WTC11 (cell line): ENCODE data around the gene MRPS10. TPM values are rescaled to one million over a fixed set of nuclear protein-coding genes. Genes with fewer than 3 reads are reported as not detected.

Source experiments
- ATAC-seq: fragments of 200-7000 bp; cut with Tn5 transposase; 2 replicates; pipeline ENCODE4 v1.10.0; 2021; ENCODE audit warnings: mild to moderate bottlenecking, moderate library complexity
- CTCF ChIA-PET: fragments of 300-600 bp; sonication (Branson Sonifier 250); formaldehyde crosslinking; loops from one replicate; lab custom pipeline; 2021; ENCODE audit warnings: antibody characterized with exemption; lab: Charles Lee
- POLR2A ChIA-PET: fragments of 350-600 bp; sonication (Branson Sonifier 250); formaldehyde crosslinking; loops from one replicate; lab custom pipeline; 2021; ENCODE audit warnings: antibody characterized with exemption; lab: Charles Lee
- DNase-seq: peaks from one replicate; pipeline ENCODE4 v3.0.0; 2021; ENCODE audit warnings: low spot score
- H3K27ac Mint-ChIP-seq: 2 replicates; pipeline ENCODE4 v1.8.0; 2021; ENCODE audit warnings: mixed read lengths
- H3K27me3 Mint-ChIP-seq: 2 replicates; pipeline ENCODE4 v1.8.0; 2021; ENCODE audit warnings: low read depth, mild to moderate bottlenecking, moderate library complexity, mixed read lengths
- H3K36me3 Mint-ChIP-seq: 2 replicates; pipeline ENCODE4 v1.8.0; 2021; ENCODE audit warnings: mixed read lengths
- H3K4me1 Mint-ChIP-seq: 2 replicates; pipeline ENCODE4 v1.8.0; 2022; ENCODE audit warnings: mixed read lengths
- H3K4me3 Mint-ChIP-seq: 2 replicates; pipeline ENCODE4 v1.8.0; 2021; ENCODE audit warnings: mild to moderate bottlenecking, moderate library complexity, mixed read lengths
- H3K9me3 Mint-ChIP-seq: 2 replicates; pipeline ENCODE4 v1.8.0; 2021; ENCODE audit warnings: mixed read lengths
- CREB1 ChIP-seq: sonication (generic); formaldehyde crosslinking; IDR thresholded peaks from 2 replicates; pipeline ENCODE4 v1.8.0; 2023; ENCODE audit warnings: mild to moderate bottlenecking, missing genetic modification reagents
- GABPB1 ChIP-seq: sonication (generic); formaldehyde crosslinking; IDR thresholded peaks from 2 replicates; pipeline ENCODE4 v1.8.1; 2023; ENCODE audit warnings: mild to moderate bottlenecking, missing genetic modification reagents
- MXD4 ChIP-seq: fragments of 250-450 bp; sonication (Bioruptor Pico); IDR thresholded peaks from 2 replicates; pipeline ENCODE4 v1.8.0; 2021; ENCODE audit warnings: mild to moderate bottlenecking, moderate library complexity, borderline replicate concordance
- NFYB ChIP-seq: sonication (generic); formaldehyde crosslinking; conservative IDR thresholded peaks from 2 replicates; pipeline ENCODE4 v1.8.0; 2022; ENCODE audit warnings: low read depth, missing genetic modification reagents
- NR1H2 ChIP-seq: sonication (generic); formaldehyde crosslinking; IDR thresholded peaks from 2 replicates; pipeline ENCODE4 v1.9.0; 2021; ENCODE audit warnings: mild to moderate bottlenecking, moderate library complexity, missing genetic modification reagents
- NR2C2 ChIP-seq: sonication (generic); formaldehyde crosslinking; IDR thresholded peaks from 2 replicates; pipeline ENCODE4 v1.8.0; 2022; ENCODE audit warnings: mild to moderate bottlenecking, missing genetic modification reagents
- NR3C1 ChIP-seq: sonication (generic); formaldehyde crosslinking; conservative IDR thresholded peaks from 2 replicates; pipeline ENCODE4 v1.8.1; 2023; ENCODE audit warnings: low read depth, mild to moderate bottlenecking, missing genetic modification reagents
- OVOL2 ChIP-seq: fragments of 250-450 bp; sonication (Bioruptor Pico); IDR thresholded peaks from 2 replicates; pipeline ENCODE4 v1.9.0; 2021; ENCODE audit warnings: mild to moderate bottlenecking, borderline replicate concordance
- PREB ChIP-seq: sonication (generic); formaldehyde crosslinking; IDR thresholded peaks from 2 replicates; pipeline ENCODE4 v1.8.1; 2022; ENCODE audit warnings: mild to moderate bottlenecking, missing genetic modification reagents, moderate library complexity, borderline replicate concordance
- PRRX2 ChIP-seq: fragments of 250-450 bp; sonication (Bioruptor Pico); IDR thresholded peaks from 2 replicates; pipeline ENCODE4 v1.8.0; 2021; ENCODE audit warnings: mild to moderate bottlenecking
- RELA ChIP-seq: sonication (generic); formaldehyde crosslinking; IDR thresholded peaks from 2 replicates; pipeline ENCODE4 v1.8.1; 2022; ENCODE audit warnings: missing genetic modification reagents, mild to moderate bottlenecking, borderline replicate concordance
- TP53 ChIP-seq: sonication (generic); formaldehyde crosslinking; IDR thresholded peaks from 2 replicates; pipeline ENCODE4 v1.8.1; 2023; ENCODE audit warnings: mild to moderate bottlenecking, missing genetic modification reagents
- USF2 ChIP-seq: sonication (generic); formaldehyde crosslinking; IDR thresholded peaks from 2 replicates; pipeline ENCODE4 v1.8.1; 2023; ENCODE audit warnings: mild to moderate bottlenecking, missing genetic modification reagents, moderate library complexity
- ZBTB21 ChIP-seq: sonication (generic); formaldehyde crosslinking; IDR thresholded peaks from 2 replicates; pipeline ENCODE4 v1.8.1; 2023; ENCODE audit warnings: mild to moderate bottlenecking, missing genetic modification reagents, borderline replicate concordance
- ZNF219 ChIP-seq: sonication (generic); formaldehyde crosslinking; IDR thresholded peaks from 2 replicates; pipeline ENCODE4 v1.8.0; 2023; ENCODE audit warnings: missing genetic modification reagents, mild to moderate bottlenecking, borderline replicate concordance
- ZNF416 ChIP-seq: fragments of 250-450 bp; sonication (Bioruptor Pico); IDR thresholded peaks from 2 replicates; pipeline ENCODE4 v1.9.0; 2021; ENCODE audit warnings: mild to moderate bottlenecking, inconsistent platforms
- total RNA-seq: library from RNA; stranded (reverse); gene quantifications from 3 replicates; pipeline ENCODE4 v1.2.3, GENCODE V29; 2021
- TF ChIP-seq, protein P1 (sequence below): sonication (generic); formaldehyde crosslinking; conservative IDR thresholded peaks from 2 replicates; pipeline ENCODE4 v1.8.1; 2023; ENCODE audit warnings: mild to moderate bottlenecking, low read depth, missing genetic modification reagents, moderate library complexity
- TF ChIP-seq, protein P2 (sequence below): sonication (generic); formaldehyde crosslinking; IDR thresholded peaks from 2 replicates; pipeline ENCODE4 v1.8.0; 2022; ENCODE audit warnings: mild to moderate bottlenecking, missing genetic modification reagents
- TF ChIP-seq, protein P3 (sequence below): sonication (generic); formaldehyde crosslinking; conservative IDR thresholded peaks from 2 replicates; pipeline ENCODE4 v1.8.1; 2022; ENCODE audit warnings: mild to moderate bottlenecking, missing genetic modification reagents
- TF ChIP-seq, protein P4 (sequence below): fragments of 250-450 bp; sonication (Bioruptor Pico); conservative IDR thresholded peaks from 2 replicates; pipeline ENCODE4 v1.9.0; 2021; ENCODE audit warnings: mild to moderate bottlenecking
- TF ChIP-seq, protein P5 (sequence below): sonication (generic); formaldehyde crosslinking; IDR thresholded peaks from 2 replicates; pipeline ENCODE4 v1.8.0; 2023; ENCODE audit warnings: missing genetic modification reagents, mild to moderate bottlenecking, borderline replicate concordance

Gene MRPS10
- total RNA-seq, 1 experiment from 2014 or later: 31.3 TPM

GRCh38 chr6:42236030-42236429 is 18.4 kb upstream of the MRPS10 start:
- Mint-ChIP-seq H3K4me3 (no peak overlapping the region), H3K36me3 (peaks cover 55% of the 10 kb centered on the region), H3K4me1 (peaks cover 15% of the 10 kb centered on the region), H3K27me3 (no peaks in the 10 kb centered on the region), H3K9me3 (no peaks in the 10 kb centered on the region), H3K27ac (0 out of 2 replicates have a peak overlapping the region, but pooled peaks have one; percentile 38)
- no peak for ATAC-seq
- no peak for TF ChIP-seq MXD4
- TF ChIP-seq, protein P1, sequence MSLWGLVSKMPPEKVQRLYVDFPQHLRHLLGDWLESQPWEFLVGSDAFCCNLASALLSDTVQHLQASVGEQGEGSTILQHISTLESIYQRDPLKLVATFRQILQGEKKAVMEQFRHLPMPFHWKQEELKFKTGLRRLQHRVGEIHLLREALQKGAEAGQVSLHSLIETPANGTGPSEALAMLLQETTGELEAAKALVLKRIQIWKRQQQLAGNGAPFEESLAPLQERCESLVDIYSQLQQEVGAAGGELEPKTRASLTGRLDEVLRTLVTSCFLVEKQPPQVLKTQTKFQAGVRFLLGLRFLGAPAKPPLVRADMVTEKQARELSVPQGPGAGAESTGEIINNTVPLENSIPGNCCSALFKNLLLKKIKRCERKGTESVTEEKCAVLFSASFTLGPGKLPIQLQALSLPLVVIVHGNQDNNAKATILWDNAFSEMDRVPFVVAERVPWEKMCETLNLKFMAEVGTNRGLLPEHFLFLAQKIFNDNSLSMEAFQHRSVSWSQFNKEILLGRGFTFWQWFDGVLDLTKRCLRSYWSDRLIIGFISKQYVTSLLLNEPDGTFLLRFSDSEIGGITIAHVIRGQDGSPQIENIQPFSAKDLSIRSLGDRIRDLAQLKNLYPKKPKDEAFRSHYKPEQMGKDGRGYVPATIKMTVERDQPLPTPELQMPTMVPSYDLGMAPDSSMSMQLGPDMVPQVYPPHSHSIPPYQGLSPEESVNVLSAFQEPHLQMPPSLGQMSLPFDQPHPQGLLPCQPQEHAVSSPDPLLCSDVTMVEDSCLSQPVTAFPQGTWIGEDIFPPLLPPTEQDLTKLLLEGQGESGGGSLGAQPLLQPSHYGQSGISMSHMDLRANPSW (CRISPR knock-in tag): no peak
- TF ChIP-seq PREB (CRISPR knock-in tag): no peak
- no peak for TF ChIP-seq CREB1 (CRISPR knock-in tag)
- TF ChIP-seq ZBTB21: no peak
- TF ChIP-seq, protein P2, sequence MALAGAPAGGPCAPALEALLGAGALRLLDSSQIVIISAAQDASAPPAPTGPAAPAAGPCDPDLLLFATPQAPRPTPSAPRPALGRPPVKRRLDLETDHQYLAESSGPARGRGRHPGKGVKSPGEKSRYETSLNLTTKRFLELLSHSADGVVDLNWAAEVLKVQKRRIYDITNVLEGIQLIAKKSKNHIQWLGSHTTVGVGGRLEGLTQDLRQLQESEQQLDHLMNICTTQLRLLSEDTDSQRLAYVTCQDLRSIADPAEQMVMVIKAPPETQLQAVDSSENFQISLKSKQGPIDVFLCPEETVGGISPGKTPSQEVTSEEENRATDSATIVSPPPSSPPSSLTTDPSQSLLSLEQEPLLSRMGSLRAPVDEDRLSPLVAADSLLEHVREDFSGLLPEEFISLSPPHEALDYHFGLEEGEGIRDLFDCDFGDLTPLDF (CRISPR knock-in tag): no peak
- TF ChIP-seq NFYB: no peak
- no peak for TF ChIP-seq PRRX2 (CRISPR knock-in tag)
- no peak for TF ChIP-seq NR1H2 (CRISPR knock-in tag)
- TF ChIP-seq ZNF219: no peak
- no peak for TF ChIP-seq NR2C2 (CRISPR knock-in tag)
- no peak for TF ChIP-seq NR3C1 (CRISPR knock-in tag)
- TF ChIP-seq, protein P3, sequence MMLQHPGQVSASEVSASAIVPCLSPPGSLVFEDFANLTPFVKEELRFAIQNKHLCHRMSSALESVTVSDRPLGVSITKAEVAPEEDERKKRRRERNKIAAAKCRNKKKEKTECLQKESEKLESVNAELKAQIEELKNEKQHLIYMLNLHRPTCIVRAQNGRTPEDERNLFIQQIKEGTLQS: no peak
- TF ChIP-seq GABPB1: no peak
- TF ChIP-seq RELA (CRISPR knock-in tag): no peak
- TF ChIP-seq, protein P4, sequence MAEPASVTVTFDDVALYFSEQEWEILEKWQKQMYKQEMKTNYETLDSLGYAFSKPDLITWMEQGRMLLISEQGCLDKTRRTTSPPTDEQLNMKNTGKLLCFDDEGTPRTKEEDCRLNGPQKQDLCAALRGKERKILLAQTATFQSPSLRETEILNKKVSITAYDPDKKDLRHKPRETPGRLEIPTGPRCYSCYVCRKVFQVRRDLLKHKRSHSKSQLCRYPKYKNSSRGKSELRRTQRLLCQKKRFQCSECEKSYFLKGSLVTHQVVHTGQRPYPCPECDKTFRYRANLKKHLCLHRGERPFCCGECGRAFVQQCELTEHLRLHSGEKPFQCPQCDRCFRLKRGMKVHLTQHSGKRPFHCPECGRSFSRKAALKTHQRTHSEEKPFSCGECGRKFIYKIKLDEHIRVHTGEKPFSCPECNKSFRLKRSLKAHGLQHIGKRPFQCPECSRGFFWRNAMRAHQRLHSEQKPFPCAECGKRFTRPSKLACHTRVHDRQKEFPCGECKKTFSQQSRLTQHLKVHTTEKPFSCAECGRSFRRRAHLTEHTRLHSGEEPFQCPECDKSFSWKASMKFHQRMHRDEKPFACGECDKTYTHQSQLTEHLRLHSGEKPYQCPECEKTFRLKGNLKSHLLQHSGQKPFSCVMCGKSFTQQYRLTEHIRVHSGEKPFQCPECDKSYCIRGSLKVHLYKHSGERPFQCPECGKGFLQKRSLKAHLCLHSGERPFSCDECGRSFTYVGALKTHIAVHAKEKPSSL (CRISPR knock-in tag): no peak
- ChIA-PET CTCF (interaction anchor here (1.4 kb wide), 1 partner anchor 25 kb away, joined by 3 read pairs; no protein-coding TSS in a partner anchor), POLR2A (no interaction called here)
- DNase-seq: no peak

DNA sequence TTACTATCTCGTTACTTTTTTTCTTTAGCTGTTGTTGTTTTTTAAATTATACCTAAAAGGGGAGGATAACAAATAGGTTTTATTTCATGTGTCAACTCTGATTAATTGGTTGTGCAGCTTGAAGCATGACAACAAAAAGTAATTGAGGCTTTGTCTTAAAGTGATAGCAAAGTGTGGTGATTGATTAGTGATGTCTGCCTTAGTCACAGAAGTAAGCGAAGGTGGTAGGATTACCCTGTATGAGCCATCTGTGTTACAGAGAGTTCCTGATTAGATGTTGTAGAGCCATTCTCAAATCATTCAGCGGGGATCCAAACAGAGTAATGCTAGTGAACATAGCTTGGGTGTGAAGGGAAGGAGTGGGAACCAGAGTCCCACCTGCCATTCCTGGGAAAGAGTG is 14.4 kb upstream of the MRPS10 start:
- no peaks in the 10 kb centered on the region for H3K9me3 Mint-ChIP-seq
- ATAC-seq: no peak
- DNase-seq: no peak
- POLR2A ChIA-PET: no interaction called here
- CTCF ChIA-PET: no interaction called here
- H3K36me3 Mint-ChIP-seq: peaks cover 65% of the 10 kb centered on the region
- no peak overlapping the region for H3K4me3 Mint-ChIP-seq
- TF ChIP-seq, protein P5, sequence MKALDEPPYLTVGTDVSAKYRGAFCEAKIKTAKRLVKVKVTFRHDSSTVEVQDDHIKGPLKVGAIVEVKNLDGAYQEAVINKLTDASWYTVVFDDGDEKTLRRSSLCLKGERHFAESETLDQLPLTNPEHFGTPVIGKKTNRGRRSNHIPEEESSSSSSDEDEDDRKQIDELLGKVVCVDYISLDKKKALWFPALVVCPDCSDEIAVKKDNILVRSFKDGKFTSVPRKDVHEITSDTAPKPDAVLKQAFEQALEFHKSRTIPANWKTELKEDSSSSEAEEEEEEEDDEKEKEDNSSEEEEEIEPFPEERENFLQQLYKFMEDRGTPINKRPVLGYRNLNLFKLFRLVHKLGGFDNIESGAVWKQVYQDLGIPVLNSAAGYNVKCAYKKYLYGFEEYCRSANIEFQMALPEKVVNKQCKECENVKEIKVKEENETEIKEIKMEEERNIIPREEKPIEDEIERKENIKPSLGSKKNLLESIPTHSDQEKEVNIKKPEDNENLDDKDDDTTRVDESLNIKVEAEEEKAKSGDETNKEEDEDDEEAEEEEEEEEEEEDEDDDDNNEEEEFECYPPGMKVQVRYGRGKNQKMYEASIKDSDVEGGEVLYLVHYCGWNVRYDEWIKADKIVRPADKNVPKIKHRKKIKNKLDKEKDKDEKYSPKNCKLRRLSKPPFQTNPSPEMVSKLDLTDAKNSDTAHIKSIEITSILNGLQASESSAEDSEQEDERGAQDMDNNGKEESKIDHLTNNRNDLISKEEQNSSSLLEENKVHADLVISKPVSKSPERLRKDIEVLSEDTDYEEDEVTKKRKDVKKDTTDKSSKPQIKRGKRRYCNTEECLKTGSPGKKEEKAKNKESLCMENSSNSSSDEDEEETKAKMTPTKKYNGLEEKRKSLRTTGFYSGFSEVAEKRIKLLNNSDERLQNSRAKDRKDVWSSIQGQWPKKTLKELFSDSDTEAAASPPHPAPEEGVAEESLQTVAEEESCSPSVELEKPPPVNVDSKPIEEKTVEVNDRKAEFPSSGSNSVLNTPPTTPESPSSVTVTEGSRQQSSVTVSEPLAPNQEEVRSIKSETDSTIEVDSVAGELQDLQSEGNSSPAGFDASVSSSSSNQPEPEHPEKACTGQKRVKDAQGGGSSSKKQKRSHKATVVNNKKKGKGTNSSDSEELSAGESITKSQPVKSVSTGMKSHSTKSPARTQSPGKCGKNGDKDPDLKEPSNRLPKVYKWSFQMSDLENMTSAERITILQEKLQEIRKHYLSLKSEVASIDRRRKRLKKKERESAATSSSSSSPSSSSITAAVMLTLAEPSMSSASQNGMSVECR (CRISPR knock-in tag): no peak
- no peak for TF ChIP-seq USF2 (CRISPR knock-in tag)
- TF ChIP-seq OVOL2 (CRISPR knock-in tag): no peak
- no peak for TF ChIP-seq TP53 (CRISPR knock-in tag)
- TF ChIP-seq ZNF416 (CRISPR knock-in tag): no peak
- H3K27me3 Mint-ChIP-seq: no peaks in the 10 kb centered on the region
- no peaks in the 10 kb centered on the region for H3K4me1 Mint-ChIP-seq
- peak overlapping the region; percentile 57; the same call in 1 of the 2 replicates for H3K27ac Mint-ChIP-seq
